HepG2 (cell line): ENCODE measurements around the gene NUP62. TPM values are rescaled to one million over a fixed set of nuclear protein-coding genes. Genes with fewer than 3 reads are reported as not detected.

Experiments used
- ETS1 ChIP-seq: sonication (generic); formaldehyde crosslinking; IDR thresholded peaks from 2 replicates; pipeline ENCODE4 v1.4.0; 2020; ENCODE audit warnings: missing genetic modification reagents
- HOXA9 ChIP-seq: sonication (generic); formaldehyde crosslinking; IDR thresholded peaks from 2 replicates; pipeline ENCODE4 v1.8.1; 2022; ENCODE audit warnings: missing genetic modification reagents, mild to moderate bottlenecking, moderate library complexity, borderline replicate concordance
- MTA3 ChIP-seq: sonication (generic); formaldehyde crosslinking; IDR thresholded peaks from 2 replicates; pipeline ENCODE4 v1.4.0; 2020; ENCODE audit warnings: missing genetic modification reagents
- MTERF4 ChIP-seq: sonication (generic); formaldehyde crosslinking; IDR thresholded peaks from 2 replicates; pipeline ENCODE4 v1.8.0; 2023; ENCODE audit warnings: mild to moderate bottlenecking, missing genetic modification reagents
- RERE ChIP-seq: IDR thresholded peaks from 2 replicates; pipeline ENCODE4 v1.6.1; 2016; ENCODE audit warnings: low read depth, missing genetic modification reagents, missing compliant biosample characterization
- TRAFD1 ChIP-seq: sonication (generic); formaldehyde crosslinking; IDR thresholded peaks from 2 replicates; pipeline ENCODE4 v1.5.1; 2020; ENCODE audit warnings: missing genetic modification reagents, mild to moderate bottlenecking, borderline replicate concordance
- ZFP37 ChIP-seq: sonication (generic); formaldehyde crosslinking; IDR thresholded peaks from 2 replicates; pipeline ENCODE4 v1.4.0; 2020; ENCODE audit warnings: missing genetic modification reagents, borderline replicate concordance
- ZFY ChIP-seq: sonication (generic); formaldehyde crosslinking; IDR thresholded peaks from 2 replicates; pipeline ENCODE4 v1.4.0; 2020; ENCODE audit warnings: missing genetic modification reagents
- ZMYM3 ChIP-seq: sonication (generic); formaldehyde crosslinking; IDR thresholded peaks from 2 replicates; pipeline ENCODE4 v1.5.1; 2020; ENCODE audit warnings: mild to moderate bottlenecking, missing genetic modification reagents
- ZNF362 ChIP-seq: sonication (generic); formaldehyde crosslinking; IDR thresholded peaks from 2 replicates; pipeline ENCODE4 v1.4.0; 2020; ENCODE audit warnings: missing genetic modification reagents, mild to moderate bottlenecking, borderline replicate concordance
- ZNF691 ChIP-seq: sonication (generic); formaldehyde crosslinking; IDR thresholded peaks from 2 replicates; pipeline ENCODE4 v1.4.0; 2020; ENCODE audit warnings: missing genetic modification reagents, low read depth, mild to moderate bottlenecking, borderline replicate concordance
- ZNF724P ChIP-seq: sonication (generic); formaldehyde crosslinking; IDR thresholded peaks from 2 replicates; pipeline ENCODE4 v1.8.0; 2022; ENCODE audit warnings: missing genetic modification reagents, borderline replicate concordance
- ZNF740 ChIP-seq: sonication (generic); formaldehyde crosslinking; IDR thresholded peaks from 2 replicates; pipeline ENCODE4 v1.4.0; 2020; ENCODE audit warnings: missing genetic modification reagents
- ZUFSP ChIP-seq: sonication (generic); formaldehyde crosslinking; IDR thresholded peaks from 2 replicates; pipeline ENCODE4 v1.9.0; 2021; ENCODE audit warnings: missing genetic modification reagents, mild to moderate bottlenecking, borderline replicate concordance
- polyA plus RNA-seq, 8 experiments: library from polyadenylated mRNA; depleted of rRNA in 3 of 8; stranded (reverse) in 7 of 8; unstranded in 1 of 8; fragments of >200 nt; fragmentation: Illumina TruSeq in 4 of 8; extraction: Trizol in 4 of 8; gene quantifications; 2 replicates each; pipeline versions ENCODE4 v1.2.1 to v1.2.3, GENCODE V29; 2011 to 2016; ENCODE audit warnings: low read depth in 4 of 8, missing spikeins in 1 of 8, mixed read lengths in 1 of 8; ENCODE audit not compliant: insufficient read depth in 1 of 8
- total RNA-seq, 5 experiments: library from RNA; depleted of rRNA; stranded (reverse); fragments of >200 nt; fragmentation: Illumina TruSeq; extraction: Trizol; gene quantifications; 2 replicates each; pipeline ENCODE4 v1.2.3, GENCODE V29; 2016; ENCODE audit warnings: low read depth in 1 of 5

NUP62 gene
- total and polyA plus RNA-seq, 2 of the 13 experiments (the other 11 are each of a cell fraction or from before 2014, with no cell fraction given) = 16.5 to 41.5 TPM

- TF ChIP-seq ZNF740 = no peak
- no peak for TF ChIP-seq TRAFD1
- no peak for TF ChIP-seq HOXA9 (CRISPR knock-in tag)
- TF ChIP-seq ZMYM3 (CRISPR knock-in tag) = peak; percentile 39; the same call in 1 of the 2 replicates
- no peak for TF ChIP-seq MTA3 (CRISPR knock-in tag)
- no peak for TF ChIP-seq ETS1
- no peak for TF ChIP-seq RERE (CRISPR knock-in tag)
- peak; percentile 63; the same call in 1 of the 2 replicates for TF ChIP-seq ZNF362
- no peak for TF ChIP-seq MTERF4 (CRISPR knock-in tag)
- TF ChIP-seq ZNF691 = no peak
- TF ChIP-seq ZFP37 (CRISPR knock-in tag) = no peak
- no peak for TF ChIP-seq ZUFSP (CRISPR knock-in tag)
- no peak for TF ChIP-seq ZFY
- no peak for TF ChIP-seq ZNF724P (CRISPR knock-in tag)
Measured at GRCh38 chr19:49968279-49968922, 39.1 kb upstream of the NUP62 start (continued).
